Motor neuron (in vitro differentiated cells): Measurements from ENCODE around the gene CHI3L1. TPM values are rescaled to one million over a fixed set of nuclear protein-coding genes. Genes with fewer than 3 reads are reported as not detected.

Experiments
- ATAC-seq, 8 experiments: fragments of 200-7000 bp; cut with Tn5 transposase; replicated peaks in 6 of 8; 2 replicates each; pipeline ENCODE4 v1.8.0; 2021; ENCODE audit warnings: mild to moderate bottlenecking in 8 of 8, moderate library complexity in 8 of 8
- H3K27ac ChIP-seq, 2 donors: fragments of 250-450 bp; sonication (Bioruptor Pico); 2 replicates each; pipeline ENCODE4 v1.9.0; 2021; ENCODE audit warnings: antibody characterized with exemption in 2 of 2, mild to moderate bottlenecking in 2 of 2, moderate library complexity in 1 of 2
- H3K4me1 ChIP-seq, 2 donors: fragments of 250-450 bp; sonication (Bioruptor Pico); replicated peaks in 1 of 2; 2 replicates each; pipeline ENCODE4 v1.6.1; 2021; ENCODE audit warnings: antibody characterized with exemption in 2 of 2, mild to moderate bottlenecking in 2 of 2, moderate library complexity in 1 of 2
- H3K4me3 ChIP-seq, 5 donors: fragments of 250-450 bp; sonication (Bioruptor Pico); 2 replicates each; pipeline ENCODE4 v1.9.0; 2021; ENCODE audit warnings: antibody characterized with exemption in 5 of 5, mild to moderate bottlenecking in 5 of 5, moderate library complexity in 4 of 5
- WGBS, 10 experiments: fragments of 450-650 bp; shearing (Covaris generic); methylation state at CpG; one replicate each; pipeline ENCODE4 v1.0.0; 2022; 5-methylcytosine and 5-hydroxymethylcytosine counted together
- in situ Hi-C, 9 experiments: fragments of 400-800 bp; cut with MboI; loops; one replicate each; pipeline ENCODE4 v1.15.0; 2021; ENCODE audit warnings: low sequenced_read_pairs in 9 of 9, low pct_unique_long_range_greater_than_20kb in 2 of 9; ENCODE audit not compliant: unreplicated experiment in 9 of 9
- total RNA-seq, 8 experiments: library from RNA; unstranded; fragments of 300-600 nt; gene quantifications; 2 replicates each; pipeline versions ENCODE4 v1.2.3 to v1.2.4, GENCODE V29; 2022

Gene CHI3L1
- total RNA-seq, 8 experiments from 2014 or later = 0.32 to 16.6 (median 1.4) TPM; not detected in 3

- no peaks in the 10 kb centered on the region for H3K4me1 ChIP-seq
- WGBS, 10 experiments = 5 to 50% (median 16%) methylated on average over 3 to 17 of the region's 19 CpGs; no CpG with 5 or more reads in 3 of the 10 experiments
- no peak overlapping the region for H3K4me3 ChIP-seq
- in situ Hi-C loops = loop anchor here in 8 of 9 experiments (10.0 to 25.0 kb wide), 5 partner anchors 92 to 182 kb away; partner anchors contain the start of genes PPFIA4 (in 4 of the 8) and ADORA1 (in 1 of the 8)
- H3K27ac ChIP-seq = no peak overlapping the region
- peak; percentile 76 to 92 (median 88) for ATAC-seq
These were observed 30.0 kb upstream of the CHI3L1 start for GRCh38 chr1:203216274-203217138.

- no peak overlapping the region for H3K4me3 ChIP-seq
- in situ Hi-C loops = loop anchor here in 8 of 9 experiments (10.0 to 25.0 kb wide), 5 partner anchors 91 to 181 kb away; partner anchors contain the start of genes PPFIA4 (in 4 of the 8) and ADORA1 (in 1 of the 8)
- H3K4me1 ChIP-seq = no peaks in the 10 kb centered on the region
- 55 to 91% (median 79%) methylated on average over 2 to 6 of the region's 9 CpGs; no CpG with 5 or more reads in 5 of the 10 experiments for WGBS, 10 experiments
- peak in 3 of 8 experiments; percentile 9 to 15 (median 11) for ATAC-seq
- no peak overlapping the region for H3K27ac ChIP-seq
These were observed 29.1 kb upstream of the CHI3L1 start for GRCh38 chr1:203215573-203215972.

- no peak for ATAC-seq
- Histone ChIP-seq H3K27ac (no peak overlapping the region), H3K4me1 (no peaks in the 10 kb centered on the region), H3K4me3 (no peak overlapping the region)
- in situ Hi-C loops = loop anchor here in 8 of 9 experiments (10.0 to 25.0 kb wide), 5 partner anchors 90 to 180 kb away; partner anchors contain the start of genes PPFIA4 (in 4 of the 8) and ADORA1 (in 1 of the 8)
- 38 to 90% (median 80%) methylated on average over 2 to 7 of the region's 7 CpGs; no CpG with 5 or more reads in 1 of the 10 experiments for WGBS, 10 experiments
These were observed 28.4 kb upstream of the CHI3L1 start for GRCh38 chr1:203214871-203215270.

GRCh38 chr1:203213126-203213525 is 26.6 kb upstream of the CHI3L1 start:
- Histone ChIP-seq H3K4me3 (no peak overlapping the region), H3K27ac (no peak overlapping the region), H3K4me1 (no peaks in the 10 kb centered on the region)
- 17 to 93% (median 71%) methylated on average over 1 to 6 of the region's 6 CpGs; no CpG with 5 or more reads in 2 of the 10 experiments for WGBS, 10 experiments
- ATAC-seq = no peak
- in situ Hi-C loops = loop anchor here in 8 of 9 experiments (10.0 to 25.0 kb wide), 5 partner anchors 88 to 178 kb away; partner anchors contain the start of genes PPFIA4 (in 4 of the 8) and ADORA1 (in 1 of the 8)

- no peak for ATAC-seq
- in situ Hi-C loops = loop anchor here in 8 of 9 experiments (10.0 to 25.0 kb wide), 5 partner anchors 87 to 177 kb away; partner anchors contain the start of genes PPFIA4 (in 4 of the 8) and ADORA1 (in 1 of the 8)
- no peak overlapping the region for H3K4me3 ChIP-seq
- H3K27ac ChIP-seq = no peak overlapping the region
- H3K4me1 ChIP-seq = peaks cover 0 to 3% of the 10 kb centered on the region in 2 donors
- WGBS, 10 experiments = 87 to 100% (median 89%) methylated on average over 1 to 3 of the region's 3 CpGs; no CpG with 5 or more reads in 5 of the 10 experiments
These were observed 25.3 kb upstream of the CHI3L1 start for GRCh38 chr1:203211812-203212211.

GRCh38 chr1:203210988-203211387 is 24.5 kb upstream of the CHI3L1 start:
- no peak for ATAC-seq
- no peak overlapping the region for H3K4me3 ChIP-seq
- H3K27ac ChIP-seq = no peak overlapping the region
- H3K4me1 ChIP-seq = peaks cover 0 to 3% of the 10 kb centered on the region in 2 donors
- in situ Hi-C loops = loop anchor here in 8 of 9 experiments (10.0 to 25.0 kb wide), 5 partner anchors 86 to 176 kb away; partner anchors contain the start of genes PPFIA4 (in 4 of the 8) and ADORA1 (in 1 of the 8)

GRCh38 chr1:203210350-203210749 is 23.8 kb upstream of the CHI3L1 start:
- H3K4me1 ChIP-seq = peaks cover 0 to 3% of the 10 kb centered on the region in 2 donors
- no peak overlapping the region for H3K27ac ChIP-seq
- H3K4me3 ChIP-seq = no peak overlapping the region
- in situ Hi-C loops = loop anchor here in 8 of 9 experiments (10.0 to 25.0 kb wide), 5 partner anchors 86 to 176 kb away; partner anchors contain the start of genes PPFIA4 (in 4 of the 8) and ADORA1 (in 1 of the 8)
- no peak for ATAC-seq

- in situ Hi-C loops = loop anchor here in 4 of 9 experiments (25.0 kb wide), 2 partner anchors 96 to 171 kb away; partner anchors contain the start of gene PPFIA4 (in 4 of the 4)
- Histone ChIP-seq H3K4me1 (peaks cover 0 to 3% of the 10 kb centered on the region in 2 donors), H3K4me3 (no peak overlapping the region), H3K27ac (no peak overlapping the region)
- ATAC-seq = no peak
- 60 to 100% (median 75%) methylated on average over 1 of the region's 1 CpG; no CpG with 5 or more reads in 2 of the 10 experiments for WGBS, 10 experiments
These were observed 21.7 kb upstream of the CHI3L1 start for GRCh38 chr1:203208181-203208580.

- 30 to 100% (median 79%) methylated on average over 1 to 2 of the region's 2 CpGs; no CpG with 5 or more reads in 2 of the 10 experiments for WGBS, 10 experiments
- H3K4me3 ChIP-seq = no peak overlapping the region
- no peak overlapping the region for H3K27ac ChIP-seq
- no peak for ATAC-seq
- H3K4me1 ChIP-seq = peaks cover 0 to 3% of the 10 kb centered on the region in 2 donors
- in situ Hi-C loops = loop anchor here in 4 of 9 experiments (25.0 kb wide), 2 partner anchors 95 to 170 kb away; partner anchors contain the start of gene PPFIA4 (in 4 of the 4)
These were observed 21.2 kb upstream of the CHI3L1 start for GRCh38 chr1:203207751-203208150.

- Histone ChIP-seq H3K27ac (no peak overlapping the region), H3K4me3 (no peak overlapping the region), H3K4me1 (peaks cover 0 to 3% of the 10 kb centered on the region in 2 donors)
- 56 to 100% (median 88%) methylated on average over 1 to 4 of the region's 5 CpGs; no CpG with 5 or more reads in 4 of the 10 experiments for WGBS, 10 experiments
- peak in 1 of 8 experiments; percentile 41 for ATAC-seq
- in situ Hi-C loops = loop anchor here in 4 of 9 experiments (25.0 kb wide), 2 partner anchors 94 to 169 kb away; partner anchors contain the start of gene PPFIA4 (in 4 of the 4)
These were observed 19.7 kb upstream of the CHI3L1 start for GRCh38 chr1:203206129-203206687.

- Histone ChIP-seq H3K4me1 (peaks cover 0 to 3% of the 10 kb centered on the region in 2 donors), H3K27ac (no peak overlapping the region), H3K4me3 (no peak overlapping the region)
- 20 to 80% (median 73%) methylated on average over 1 to 2 of the region's 2 CpGs; no CpG with 5 or more reads in 7 of the 10 experiments for WGBS, 10 experiments
- no peak for ATAC-seq
- in situ Hi-C loops = loop anchor here in 4 of 9 experiments (25.0 kb wide), 2 partner anchors 92 to 167 kb away; partner anchors contain the start of gene PPFIA4 (in 4 of the 4)
These were observed 18.3 kb upstream of the CHI3L1 start for GRCh38 chr1:203204756-203205155.
